ENCODE data around the gene CTNNA2.

GRCh38 chr2:80322311-80322920 is 809.6 kb downstream of the CTNNA2 start:
- TF ChIP-seq CTCF (IDR thresholded peaks at IDR 0.05) (no peak), POLR2A (IDR thresholded peaks at IDR 0.05) (no peak)

All from right lobe of liver (tissue), 4 donors.